Kidney (tissue), 14 donors: Measurements from ENCODE around the gene ZBTB11. TPM values are rescaled to one million over a fixed set of nuclear protein-coding genes. Genes with fewer than 3 reads are reported as not detected.
"Not testable (repeated sequence)": the region's sequence is repeated elsewhere in the genome, so short reads cannot be mapped to it uniquely, and the experiment has no call there.

Experiments used
- DNase-seq, 5 donors: peaks; one replicate each; pipeline ENCODE4 v3.0.0-alpha.2; 2013 to 2020
- FAIRE-seq: peaks from 2 replicates; lab custom pipeline; 2012; peaks lifted over from hg19 to GRCh38; lab: Jason Lieb, UNC
- H3K27ac ChIP-seq, 2 donors: one replicate each; pipeline ENCODE4 v1.7.0; 2013; ENCODE audit warnings: low read depth in 2 of 2, low read length in 2 of 2, inconsistent platforms in 1 of 2
- H3K27me3 ChIP-seq: one replicate; pipeline ENCODE4 v1.7.1; 2013; ENCODE audit warnings: low read length, inconsistent platforms; ENCODE audit not compliant: control insufficient read depth, insufficient read depth
- H3K36me3 ChIP-seq, 3 donors: one replicate each; pipeline versions ENCODE4 v1.7.0 to v1.7.1; 2013; ENCODE audit warnings: low read length in 3 of 3, control low read depth in 1 of 3, inconsistent platforms in 1 of 3; ENCODE audit not compliant: insufficient read depth in 3 of 3, control insufficient read depth in 2 of 3
- H3K4me1 ChIP-seq, 3 donors: one replicate each; pipeline versions ENCODE4 v1.7.0 to v1.7.1; 2013; ENCODE audit warnings: low read length in 3 of 3, inconsistent platforms in 1 of 3, low read depth in 1 of 3; ENCODE audit not compliant: control insufficient read depth in 2 of 3, insufficient read depth in 2 of 3
- H3K4me3 ChIP-seq, 3 donors: one replicate each; pipeline versions ENCODE4 v1.7.0 to v1.8.1; 2013; ENCODE audit warnings: low read length in 3 of 3, control low read depth in 1 of 3, inconsistent platforms in 1 of 3
- H3K9ac ChIP-seq, 3 donors: one replicate each; pipeline versions ENCODE4 v1.7.0 to v1.7.1; 2013; ENCODE audit warnings: low read length in 3 of 3, control low read depth in 1 of 3, inconsistent platforms in 1 of 3
- H3K9me3 ChIP-seq, 3 donors: one replicate each; pipeline versions ENCODE4 v1.7.0 to v1.7.1; 2013; ENCODE audit warnings: low read length in 3 of 3, control low read depth in 1 of 3, inconsistent platforms in 1 of 3; ENCODE audit not compliant: control insufficient read depth in 2 of 3, insufficient read depth in 1 of 3
- CTCF ChIP-seq: IDR thresholded peaks from 3 replicates; pipeline ENCODE4 v1.5.1; 2012; ENCODE audit warnings: mild to moderate bottlenecking, moderate library complexity, borderline replicate concordance; ENCODE audit not compliant: insufficient read depth; ENCODE audit errors: extremely low read depth
- intact Hi-C: fragments of 100-400 bp; cut with DNase I; formaldehyde crosslinking; loops from one replicate; pipeline ENCODE4 v1.11.1; 2022
- polyA plus RNA-seq: library from polyadenylated mRNA; stranded (reverse); fragments of 350-450 nt; fragmentation: Illumina TruSeq; extraction: RNeasy Lipid Tissue Mini Kit (QIAGEN cat#74804); gene quantifications from one replicate; pipeline ENCODE4 v1.2.3, GENCODE V29; 2014; ENCODE audit warnings: low read depth, low replicate concordance; ENCODE audit not compliant: insufficient read depth
- total RNA-seq: library from RNA; stranded (reverse); fragmentation: NEBNext Ultra II Directional; extraction: Animal tissue kit (Norgen Biotek cat#: 25700); gene quantifications from one replicate; pipeline ENCODE4 v1.2.1, GENCODE V29; 2021
- donor health status: control.
- donor health status: control.
- donor health status: control.
- donor health status: control.
- donor health status: control.
- donor health status: DM: yes; HTN: yes; CAD: no.
- donor health status: Normal renal cell carcinoma (clear cell type).

ZBTB11 gene
- total and polyA plus RNA-seq, 2 donors from 2014 or later = 4.7 to 14.1 TPM

DNA sequence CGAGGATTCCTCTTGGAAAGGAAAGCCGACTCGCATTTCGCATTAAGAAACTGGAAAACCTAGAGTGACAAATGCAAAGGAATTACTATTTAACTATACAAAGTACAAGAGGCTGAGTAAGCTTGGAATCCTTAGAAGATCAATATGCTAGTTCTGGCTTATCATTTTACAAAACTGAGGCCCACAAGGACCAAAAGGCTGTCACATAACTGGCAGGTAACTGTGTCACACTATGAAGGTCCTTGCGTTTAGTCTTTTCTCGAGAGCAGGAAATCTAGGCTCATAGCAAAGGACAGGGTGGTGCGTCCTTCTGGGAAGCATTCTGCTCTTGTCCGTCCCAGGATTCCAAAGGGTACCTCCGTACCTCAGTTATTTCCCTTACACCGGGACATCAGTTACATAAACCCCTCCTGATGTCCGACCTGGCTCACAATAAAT is 9.0 kb upstream of the ZBTB11 start:
- TF ChIP-seq CTCF = no peak
- no peaks in the 10 kb centered on the region for H3K27me3 ChIP-seq
- DNase-seq (no peak), FAIRE-seq (no peak)
- peak overlapping the region; percentile 89 to 100 (median 100) for H3K9ac ChIP-seq
- peaks cover 0 to 8% (median 5%) of the 10 kb centered on the region in 3 donors for H3K4me1 ChIP-seq
- intact Hi-C loops = no loop called here
- H3K4me3 ChIP-seq = peak overlapping the region; percentile 94 to 100 (median 98)
- peak overlapping the region; percentile 92 to 96 for H3K27ac ChIP-seq
- no peaks in the 10 kb centered on the region for H3K9me3 ChIP-seq
- peaks cover 5 to 28% (median 9%) of the 10 kb centered on the region in 3 donors for H3K36me3 ChIP-seq

GRCh38 chr3:101685050-101685400 is 8.1 kb upstream of the ZBTB11 start:
- intact Hi-C loops = no loop called here
- Histone ChIP-seq H3K9ac (peak overlapping the region; percentile 89 to 100 (median 100)), H3K36me3 (peaks cover 10 to 36% (median 14%) of the 10 kb centered on the region in 3 donors), H3K4me3 (peak overlapping the region; percentile 94 to 100 (median 98)), H3K4me1 (peaks cover 0 to 10% (median 5%) of the 10 kb centered on the region in 3 donors), H3K27ac (no peak overlapping the region), H3K27me3 (no peaks in the 10 kb centered on the region), H3K9me3 (no peaks in the 10 kb centered on the region)
- no peak for FAIRE-seq
- no peak for TF ChIP-seq CTCF
- DNase-seq = no peak

- no peak for FAIRE-seq
- no peak overlapping the region for H3K9ac ChIP-seq
- intact Hi-C loops = no loop called here
- H3K36me3 ChIP-seq = peaks cover 10 to 34% (median 14%) of the 10 kb centered on the region in 3 donors
- no peaks in the 10 kb centered on the region for H3K9me3 ChIP-seq
- H3K27ac ChIP-seq = no peak overlapping the region
- no peak for DNase-seq
- TF ChIP-seq CTCF = no peak
- peaks cover 0 to 14% (median 13%) of the 10 kb centered on the region in 3 donors for H3K4me1 ChIP-seq
- no peaks in the 10 kb centered on the region for H3K27me3 ChIP-seq
- H3K4me3 ChIP-seq = no peak overlapping the region
Measured at GRCh38 chr3:101680466-101680865, 3.5 kb upstream of the ZBTB11 start.

DNA sequence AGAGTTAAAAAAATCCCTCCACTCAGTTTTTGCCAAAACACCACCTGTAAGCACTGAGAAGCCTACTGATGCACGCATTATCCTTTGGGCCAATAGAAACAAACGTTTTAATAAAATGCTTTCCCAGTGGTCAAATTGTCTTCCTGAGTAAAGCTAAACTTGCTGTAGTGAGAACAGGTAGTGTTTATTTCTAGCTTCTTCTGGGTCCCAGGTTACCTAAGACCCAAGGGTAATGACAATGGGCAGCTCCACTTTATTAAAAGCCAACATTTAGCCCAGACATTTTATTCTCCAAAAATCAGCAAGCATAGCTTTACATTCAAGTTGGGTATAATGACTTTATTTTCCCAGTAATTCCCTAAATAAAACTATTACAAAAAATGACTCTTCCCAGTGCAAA is 1.9 kb upstream of the ZBTB11 start:
- H3K9me3 ChIP-seq, intact Hi-C loops, H3K27me3 ChIP-seq, H3K27ac ChIP-seq, H3K9ac ChIP-seq, DNase-seq, H3K4me3 ChIP-seq, FAIRE-seq: not testable (repeated sequence)
- Histone ChIP-seq H3K36me3 (peaks cover 7 to 27% (median 14%) of the 10 kb centered on the region in 3 donors), H3K4me1 (peaks cover 0 to 19% (median 12%) of the 10 kb centered on the region in 3 donors)
